ENCODE results near the gene CYLD. TPM values are rescaled to one million over a fixed set of nuclear protein-coding genes. Genes with fewer than 3 reads are reported as not detected.

CYLD gene
- total and polyA plus RNA-seq, 12 donors: 17.5 to 78.3 (median 48.7) TPM

DNA sequence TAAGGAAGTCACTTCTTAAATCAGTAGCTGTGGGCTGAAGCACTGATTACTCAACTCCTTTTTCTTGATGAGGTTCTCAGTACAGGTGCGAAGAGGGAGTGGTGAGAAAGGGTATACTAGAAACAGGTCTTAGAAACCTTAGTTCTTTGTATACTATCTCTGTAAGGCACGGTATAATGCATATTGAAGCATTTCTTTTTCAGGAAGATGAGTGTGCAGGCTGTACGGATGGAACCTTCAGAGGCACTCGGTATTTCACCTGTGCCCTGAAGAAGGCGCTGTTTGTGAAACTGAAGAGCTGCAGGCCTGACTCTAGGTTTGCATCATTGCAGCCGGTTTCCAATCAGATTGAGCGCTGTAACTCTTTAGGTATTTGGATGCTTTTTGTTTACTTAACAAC lies 39.2 kb downstream of the CYLD start:
- Histone ChIP-seq H3K36me3 (replicated peaks in 1 of 2) (peaks cover 0 to 46% of the 10 kb centered on the region in 2 donors), H3K9me3 (replicated peaks in 1 of 3) (no peaks in the 10 kb centered on the region), H3K27ac (no peak overlapping the region), H3K4me3 (no peak overlapping the region), H3K27me3 (no peaks in the 10 kb centered on the region), H3K4me1 (replicated peaks in 1 of 2) (no peaks in the 10 kb centered on the region)
- no peak for TF ChIP-seq POLR2A (IDR thresholded peaks at IDR 0.05)
- TF ChIP-seq, protein P1, sequence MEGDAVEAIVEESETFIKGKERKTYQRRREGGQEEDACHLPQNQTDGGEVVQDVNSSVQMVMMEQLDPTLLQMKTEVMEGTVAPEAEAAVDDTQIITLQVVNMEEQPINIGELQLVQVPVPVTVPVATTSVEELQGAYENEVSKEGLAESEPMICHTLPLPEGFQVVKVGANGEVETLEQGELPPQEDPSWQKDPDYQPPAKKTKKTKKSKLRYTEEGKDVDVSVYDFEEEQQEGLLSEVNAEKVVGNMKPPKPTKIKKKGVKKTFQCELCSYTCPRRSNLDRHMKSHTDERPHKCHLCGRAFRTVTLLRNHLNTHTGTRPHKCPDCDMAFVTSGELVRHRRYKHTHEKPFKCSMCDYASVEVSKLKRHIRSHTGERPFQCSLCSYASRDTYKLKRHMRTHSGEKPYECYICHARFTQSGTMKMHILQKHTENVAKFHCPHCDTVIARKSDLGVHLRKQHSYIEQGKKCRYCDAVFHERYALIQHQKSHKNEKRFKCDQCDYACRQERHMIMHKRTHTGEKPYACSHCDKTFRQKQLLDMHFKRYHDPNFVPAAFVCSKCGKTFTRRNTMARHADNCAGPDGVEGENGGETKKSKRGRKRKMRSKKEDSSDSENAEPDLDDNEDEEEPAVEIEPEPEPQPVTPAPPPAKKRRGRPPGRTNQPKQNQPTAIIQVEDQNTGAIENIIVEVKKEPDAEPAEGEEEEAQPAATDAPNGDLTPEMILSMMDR (IDR thresholded peaks at IDR 0.05): no peak
- no peak for DNase-seq
- WGBS, 4 donors: 87 to 92% (median 91%) methylated on average over 7 of the region's 7 CpGs
- intact Hi-C loops (cut with DNase I): no loop called here

DNA sequence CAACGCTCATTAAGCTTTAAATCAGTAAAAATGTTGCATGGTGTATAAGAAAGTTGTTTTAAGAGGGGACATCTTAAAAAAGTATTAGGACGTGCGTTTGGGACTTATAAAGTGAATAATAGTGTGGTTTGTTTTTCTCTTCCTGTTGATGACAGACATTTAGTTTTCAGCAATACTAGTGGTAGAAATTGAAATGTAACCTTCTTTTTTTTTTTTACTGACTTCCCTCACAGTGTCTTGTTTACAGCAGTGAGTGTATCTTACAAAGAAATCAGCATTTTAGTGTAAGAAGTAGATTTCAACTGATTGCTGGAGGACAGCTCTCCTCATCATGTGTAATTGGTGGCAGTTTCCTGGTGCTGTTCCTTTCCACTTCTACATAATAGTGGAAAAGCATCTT lies 39.6 kb downstream of the CYLD start:
- 86 to 94% (median 93%) methylated on average over 3 of the region's 3 CpGs for WGBS, 4 donors
- H3K27ac ChIP-seq: no peak overlapping the region
- TF ChIP-seq, protein P1 (IDR thresholded peaks at IDR 0.05): no peak
- TF ChIP-seq POLR2A (IDR thresholded peaks at IDR 0.05): no peak
- H3K36me3 ChIP-seq (replicated peaks in 1 of 2): peaks cover 0 to 49% of the 10 kb centered on the region in 2 donors
- no peaks in the 10 kb centered on the region for H3K27me3 ChIP-seq
- intact Hi-C loops (cut with DNase I): no loop called here
- no peaks in the 10 kb centered on the region for H3K4me1 ChIP-seq (replicated peaks in 1 of 2)
- no peak overlapping the region for H3K4me3 ChIP-seq
- DNase-seq: no peak
- no peaks in the 10 kb centered on the region for H3K9me3 ChIP-seq (replicated peaks in 1 of 3)

DNA sequence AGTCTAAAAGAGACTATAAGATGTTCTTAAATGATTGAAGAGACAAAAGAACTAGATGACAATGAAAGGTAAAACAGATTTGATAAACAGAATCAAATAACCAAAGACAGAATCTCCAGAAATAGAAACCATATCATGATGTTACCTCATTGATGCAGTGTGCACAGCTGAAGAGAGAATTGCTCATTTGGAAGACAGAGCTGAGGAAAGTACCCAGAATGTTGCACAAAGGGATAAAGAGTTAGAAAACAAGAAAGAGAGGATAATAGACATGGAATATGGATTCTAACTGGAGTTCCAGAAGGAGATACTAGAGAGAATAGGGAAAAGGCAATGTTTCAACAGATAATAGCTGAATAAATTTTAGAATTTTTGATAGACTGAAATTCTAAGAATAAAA lies 47.9 kb downstream of the CYLD start:
- intact Hi-C loops (cut with DNase I): no loop called here
- Histone ChIP-seq H3K36me3 (replicated peaks in 1 of 2) (peaks cover 0 to 34% of the 10 kb centered on the region in 2 donors), H3K27me3 (no peaks in the 10 kb centered on the region), H3K27ac (no peak overlapping the region), H3K9me3 (replicated peaks in 1 of 3) (no peaks in the 10 kb centered on the region), H3K4me3 (no peak overlapping the region), H3K4me1 (replicated peaks in 1 of 2) (no peaks in the 10 kb centered on the region)
- no peak for TF ChIP-seq POLR2A (IDR thresholded peaks at IDR 0.05)
- TF ChIP-seq, protein P1 (IDR thresholded peaks at IDR 0.05): no peak
- no peak for DNase-seq

DNA sequence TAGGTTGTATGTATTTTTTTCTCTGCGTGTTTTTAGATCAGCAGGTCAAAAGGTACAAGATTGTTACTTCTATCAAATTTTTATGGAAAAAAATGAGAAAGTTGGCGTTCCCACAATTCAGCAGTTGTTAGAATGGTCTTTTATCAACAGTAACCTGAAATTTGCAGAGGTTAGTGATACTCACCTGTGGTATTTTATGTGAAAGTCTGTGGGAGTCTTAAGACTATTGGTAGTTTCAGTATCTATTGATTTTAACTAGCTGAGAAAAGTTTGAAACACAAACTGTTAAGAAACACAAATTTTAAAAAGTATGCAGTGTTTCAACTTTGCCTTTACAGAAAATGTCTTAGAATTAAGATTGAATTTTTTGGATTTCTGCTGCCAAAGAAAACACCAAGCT lies 49.6 kb downstream of the CYLD start:
- Histone ChIP-seq H3K9me3 (replicated peaks in 1 of 3) (no peaks in the 10 kb centered on the region), H3K27me3 (no peaks in the 10 kb centered on the region), H3K27ac (no peak overlapping the region), H3K4me1 (replicated peaks in 1 of 2) (no peaks in the 10 kb centered on the region), H3K36me3 (replicated peaks in 1 of 2) (peaks cover 0 to 45% of the 10 kb centered on the region in 2 donors), H3K4me3 (no peak overlapping the region)
- no peak for DNase-seq
- intact Hi-C loops (cut with DNase I): no loop called here
- no peak for TF ChIP-seq POLR2A (IDR thresholded peaks at IDR 0.05)
- TF ChIP-seq, protein P1 (IDR thresholded peaks at IDR 0.05): no peak
- 96 to 100% (median 98%) methylated on average over 2 of the region's 2 CpGs for WGBS, 4 donors

Data from adrenal gland (tissue), 12 donors.